ENCODE measurements around the gene SRPK3. TPM values are rescaled to one million over a fixed set of nuclear protein-coding genes. Genes with fewer than 3 reads are reported as not detected.

The SRPK3 gene
- total RNA-seq, 6 experiments from 2014 or later, result 0.14 to 0.51 (median 0.27) TPM

DNA sequence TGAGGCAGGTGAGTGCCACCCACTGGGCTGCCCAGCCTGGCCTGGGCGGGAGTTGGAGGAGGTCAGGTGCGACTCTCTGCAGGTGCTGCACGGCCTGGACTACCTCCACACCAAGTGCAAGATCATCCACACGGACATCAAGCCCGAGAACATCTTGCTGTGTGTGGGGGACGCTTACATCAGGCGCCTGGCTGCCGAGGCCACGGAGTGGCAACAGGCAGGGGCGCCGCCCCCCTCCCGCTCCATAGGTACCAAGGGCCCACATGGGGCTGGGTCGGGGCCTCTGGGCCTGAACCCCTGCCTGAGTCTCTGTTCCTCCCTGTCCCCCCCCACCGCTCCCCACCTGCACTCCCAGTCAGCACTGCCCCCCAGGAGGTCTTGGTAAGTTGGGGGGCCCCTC is 2.0 kb downstream of the SRPK3 start:
- no peaks in the 10 kb centered on the region for H3K9me3 Mint-ChIP-seq
- TF ChIP-seq CTCF (IDR thresholded peaks at IDR 0.05), result no peak
- peaks cover 7% of the 10 kb centered on the region for H3K4me1 Mint-ChIP-seq (ENCODE audit: low read depth)
- H3K4me3 Mint-ChIP-seq, result no peak overlapping the region
- no peaks in the 10 kb centered on the region for H3K36me3 Mint-ChIP-seq (ENCODE audit: low read depth)
- no peak for DNase-seq
- H3K27ac Mint-ChIP-seq, result no peak overlapping the region
- H3K27me3 Mint-ChIP-seq (ENCODE audit: insufficient read depth), result peaks cover 4% of the 10 kb centered on the region

- no peaks in the 10 kb centered on the region for H3K9me3 Mint-ChIP-seq
- peaks cover 4% of the 10 kb centered on the region for H3K27me3 Mint-ChIP-seq (ENCODE audit: insufficient read depth)
- no peak overlapping the region for H3K27ac Mint-ChIP-seq
- no peak for DNase-seq
- no peak for TF ChIP-seq CTCF (IDR thresholded peaks at IDR 0.05)
- H3K36me3 Mint-ChIP-seq (ENCODE audit: low read depth), result no peaks in the 10 kb centered on the region
- no peak overlapping the region for H3K4me3 Mint-ChIP-seq
- peaks cover 7% of the 10 kb centered on the region for H3K4me1 Mint-ChIP-seq (ENCODE audit: low read depth)
Observed at GRCh38 chrX:153783378-153784013, 2.7 kb downstream of the SRPK3 start.

DNA sequence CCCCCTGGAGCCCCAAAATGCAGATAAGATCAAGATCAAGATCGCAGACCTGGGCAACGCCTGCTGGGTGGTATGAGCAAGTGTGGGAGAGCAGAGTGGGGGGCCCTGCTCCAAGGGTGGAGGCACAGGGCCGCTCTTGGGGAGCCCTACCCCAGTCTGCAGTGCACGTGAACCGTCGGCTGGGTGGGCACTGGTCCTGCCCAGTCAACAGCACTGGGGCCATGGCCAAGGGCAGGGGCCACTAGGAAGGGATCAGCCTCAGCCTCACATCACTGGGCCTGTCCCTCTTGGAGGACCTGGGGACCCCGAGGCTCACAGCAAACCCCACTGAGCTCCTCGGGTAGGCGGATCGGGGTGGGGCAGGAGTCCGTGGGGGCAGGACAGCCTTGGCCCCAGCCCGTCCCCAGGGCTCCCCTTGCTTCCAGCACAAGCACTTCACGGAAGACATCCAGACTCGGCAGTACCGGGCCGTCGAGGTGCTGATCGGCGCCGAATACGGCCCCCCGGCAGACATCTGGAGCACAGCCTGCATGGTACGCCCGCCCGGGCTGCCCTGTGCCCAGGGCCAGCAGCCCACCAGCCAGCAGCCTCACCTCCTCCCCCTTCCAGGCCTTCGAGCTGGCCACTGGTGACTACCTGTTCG is 3.6 kb downstream of the SRPK3 start:
- no peak overlapping the region for H3K4me3 Mint-ChIP-seq
- peaks cover 7% of the 10 kb centered on the region for H3K4me1 Mint-ChIP-seq (ENCODE audit: low read depth)
- H3K9me3 Mint-ChIP-seq, result no peaks in the 10 kb centered on the region
- no peak for TF ChIP-seq CTCF (IDR thresholded peaks at IDR 0.05)
- H3K36me3 Mint-ChIP-seq (ENCODE audit: low read depth), result no peaks in the 10 kb centered on the region
- no peak for DNase-seq
- no peak overlapping the region for H3K27ac Mint-ChIP-seq
- peaks cover 4% of the 10 kb centered on the region for H3K27me3 Mint-ChIP-seq (ENCODE audit: insufficient read depth)

GRCh38 chrX:153786669-153787068 is 5.8 kb downstream of the SRPK3 start:
- H3K36me3 Mint-ChIP-seq (ENCODE audit: low read depth), result no peaks in the 10 kb centered on the region
- H3K27ac Mint-ChIP-seq, result no peak overlapping the region
- H3K4me1 Mint-ChIP-seq (ENCODE audit: low read depth), result no peaks in the 10 kb centered on the region
- H3K9me3 Mint-ChIP-seq, result no peaks in the 10 kb centered on the region
- DNase-seq, result no peak
- TF ChIP-seq CTCF (IDR thresholded peaks at IDR 0.05), result no peak
- H3K4me3 Mint-ChIP-seq, result no peak overlapping the region
- peaks cover 4% of the 10 kb centered on the region for H3K27me3 Mint-ChIP-seq (ENCODE audit: insufficient read depth)

DNA sequence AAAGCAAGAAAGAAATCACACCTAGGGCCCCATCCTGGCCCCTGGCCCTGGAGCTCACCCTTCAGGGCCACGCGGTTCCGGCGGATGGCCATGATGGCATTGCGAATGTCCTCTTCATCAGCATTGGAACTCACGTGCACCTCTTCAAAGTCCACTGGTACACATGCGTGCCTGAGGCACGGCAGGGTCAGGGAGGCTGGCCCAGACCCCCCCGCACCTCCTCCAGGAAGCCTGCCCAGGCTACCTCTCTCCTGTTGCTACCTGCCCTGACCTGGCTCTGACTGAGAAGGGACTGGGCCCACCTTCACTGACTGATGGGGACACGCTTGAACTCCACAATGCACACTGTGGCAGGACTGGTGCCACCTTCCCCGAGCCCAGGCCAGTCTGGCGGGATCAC is 8.8 kb downstream of the SRPK3 start:
- H3K4me3 Mint-ChIP-seq, result no peak overlapping the region
- TF ChIP-seq CTCF (IDR thresholded peaks at IDR 0.05), result no peak
- no peaks in the 10 kb centered on the region for H3K9me3 Mint-ChIP-seq
- peaks cover 8% of the 10 kb centered on the region for H3K4me1 Mint-ChIP-seq (ENCODE audit: low read depth)
- peaks cover 5% of the 10 kb centered on the region for H3K27me3 Mint-ChIP-seq (ENCODE audit: insufficient read depth)
- no peak for DNase-seq
- no peak overlapping the region for H3K27ac Mint-ChIP-seq
- peaks cover 4% of the 10 kb centered on the region for H3K36me3 Mint-ChIP-seq (ENCODE audit: low read depth)
